ENCODE results near the gene DOCK3.
"Not testable (repeated sequence)": the region's sequence is repeated elsewhere in the genome, so short reads cannot be mapped to it uniquely, and the experiment has no call there.

The DOCK3 gene

GRCh38 chr3:51264166-51264565, 589.4 kb downstream of the DOCK3 start:
- DNase-seq = not testable (repeated sequence)

- no peak for DNase-seq
These were observed 593.4 kb downstream of the DOCK3 start for GRCh38 chr3:51268132-51268531.

- DNase-seq = no peak
These were observed 594.7 kb downstream of the DOCK3 start for GRCh38 chr3:51269466-51269865.

GRCh38 chr3:51270559-51270958, 595.8 kb downstream of the DOCK3 start:
- no peak for DNase-seq

- no peak for DNase-seq
These were observed 596.4 kb downstream of the DOCK3 start for GRCh38 chr3:51271172-51271571.

- no peak for DNase-seq
These were observed 599.3 kb downstream of the DOCK3 start for GRCh38 chr3:51274052-51274451.

- no peak for DNase-seq
These were observed 600.5 kb downstream of the DOCK3 start for GRCh38 chr3:51275111-51275805.

GRCh38 chr3:51276046-51276445, 601.3 kb downstream of the DOCK3 start:
- no peak for DNase-seq

- DNase-seq = no peak
These were observed 604.7 kb downstream of the DOCK3 start for GRCh38 chr3:51279448-51279847.

GRCh38 chr3:51280176-51280575, 605.4 kb downstream of the DOCK3 start:
- DNase-seq = no peak

- DNase-seq = no peak
These were observed 608.2 kb downstream of the DOCK3 start for GRCh38 chr3:51282931-51283330.

GRCh38 chr3:51283421-51283820, 608.7 kb downstream of the DOCK3 start:
- no peak for DNase-seq

- DNase-seq = no peak
These were observed 620.9 kb downstream of the DOCK3 start for GRCh38 chr3:51295625-51296024.

GRCh38 chr3:51297333-51297732, 622.6 kb downstream of the DOCK3 start:
- DNase-seq = no peak

GRCh38 chr3:51304230-51304629, 629.5 kb downstream of the DOCK3 start:
- no peak for DNase-seq

GRCh38 chr3:51306093-51306492, 631.4 kb downstream of the DOCK3 start:
- no peak for DNase-seq

GRCh38 chr3:51307458-51307857, 632.7 kb downstream of the DOCK3 start:
- DNase-seq = no peak

GRCh38 chr3:51307945-51308607, 633.3 kb downstream of the DOCK3 start:
- not testable (repeated sequence) for DNase-seq

- DNase-seq = no peak
These were observed 636.3 kb downstream of the DOCK3 start for GRCh38 chr3:51311055-51311454.

- no peak for DNase-seq
These were observed 653.5 kb downstream of the DOCK3 start for GRCh38 chr3:51328206-51328605.

GRCh38 chr3:51330046-51330445, 655.3 kb downstream of the DOCK3 start:
- no peak for DNase-seq

- no peak for DNase-seq
These were observed 657.4 kb downstream of the DOCK3 start for GRCh38 chr3:51332156-51332555.

- no peak for DNase-seq
These were observed 658.3 kb downstream of the DOCK3 start for GRCh38 chr3:51333021-51333420.

GRCh38 chr3:51336261-51336660, 661.5 kb downstream of the DOCK3 start:
- DNase-seq = no peak

- no peak for DNase-seq
These were observed 662.9 kb downstream of the DOCK3 start for GRCh38 chr3:51337666-51338065.
